ENCODE data around the gene UBE3B.

The UBE3B gene

DNA sequence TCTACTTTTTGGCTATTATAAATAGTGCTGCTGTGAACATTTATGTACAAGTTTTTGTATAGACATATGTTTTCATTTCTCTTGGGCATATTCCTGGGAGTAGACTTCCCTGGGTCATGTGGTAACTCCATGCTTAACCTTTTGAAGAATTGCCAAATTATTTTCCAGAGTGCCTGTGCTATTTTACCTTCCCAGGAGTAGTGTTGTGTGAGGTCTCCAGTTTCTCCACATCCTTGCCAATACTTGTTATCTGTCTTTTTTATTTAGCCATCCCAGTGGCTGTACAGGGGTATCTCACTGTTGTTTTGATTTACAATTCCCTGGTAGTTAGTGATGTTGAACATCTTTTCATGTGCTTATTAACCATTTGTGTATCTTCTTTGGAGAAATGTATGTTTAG, 18.9 kb downstream of the UBE3B start:
- no peak for DNase-seq (ENCODE audit: low spot score)

DNA sequence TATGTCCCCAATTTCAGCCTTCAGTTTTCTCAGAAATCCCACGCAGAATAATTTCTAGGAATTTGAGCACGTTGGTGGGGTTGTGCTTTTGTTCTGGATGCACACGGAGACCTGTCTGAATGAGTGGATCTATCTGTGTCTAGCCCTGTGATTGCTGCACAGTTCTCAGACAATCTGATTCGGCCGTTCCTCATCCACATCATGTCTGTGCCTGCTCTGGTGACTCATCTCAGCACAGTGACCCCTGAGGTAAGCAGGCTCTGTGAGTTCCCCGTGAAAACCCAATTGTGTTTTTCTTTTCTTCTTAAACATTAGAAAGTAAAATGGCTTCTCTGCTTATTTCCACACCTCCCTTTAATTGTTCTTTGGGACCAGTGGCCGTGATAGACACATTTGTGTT, 20.2 kb downstream of the UBE3B start:
- DNase-seq (ENCODE audit: low spot score), result no peak

DNA sequence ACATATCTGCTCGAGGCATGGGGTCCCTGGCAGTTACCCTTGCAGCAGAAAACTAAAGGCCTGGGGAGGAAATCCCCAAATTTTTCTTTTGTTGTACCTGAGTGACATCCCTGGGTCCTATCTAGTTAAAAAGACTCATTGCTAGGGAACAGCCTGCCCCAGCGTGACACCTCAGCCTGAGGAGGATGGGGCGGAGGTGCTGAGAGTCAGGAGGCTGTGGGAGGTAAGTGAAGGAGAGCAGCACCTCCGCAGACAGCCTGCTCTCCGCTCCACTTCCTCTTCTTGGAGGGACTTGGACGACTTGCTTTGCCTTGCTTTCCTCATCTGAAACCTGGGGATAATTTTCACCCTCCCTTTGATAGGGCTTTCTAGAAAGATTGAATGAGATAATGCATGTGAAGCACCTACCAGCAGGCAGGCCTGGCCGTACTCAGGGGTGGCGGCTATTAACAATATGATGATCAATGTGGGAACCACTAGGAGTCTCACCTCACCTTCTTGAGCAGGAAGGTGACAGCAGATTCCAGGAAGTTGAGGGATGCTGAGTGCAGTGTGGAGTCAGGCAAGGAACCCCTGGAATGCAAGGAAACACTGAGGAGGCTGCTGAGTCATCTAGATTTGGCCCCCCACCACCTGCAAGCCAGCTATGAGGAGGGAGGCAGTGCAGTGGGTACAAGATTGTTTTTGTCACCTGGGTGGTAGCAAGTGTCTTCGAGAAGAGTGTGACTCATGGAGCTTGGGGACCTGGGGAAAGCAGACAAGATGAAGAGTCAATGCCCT, 23.2 kb downstream of the UBE3B start:
- DNase-seq (ENCODE audit: low spot score), result no peak

DNA sequence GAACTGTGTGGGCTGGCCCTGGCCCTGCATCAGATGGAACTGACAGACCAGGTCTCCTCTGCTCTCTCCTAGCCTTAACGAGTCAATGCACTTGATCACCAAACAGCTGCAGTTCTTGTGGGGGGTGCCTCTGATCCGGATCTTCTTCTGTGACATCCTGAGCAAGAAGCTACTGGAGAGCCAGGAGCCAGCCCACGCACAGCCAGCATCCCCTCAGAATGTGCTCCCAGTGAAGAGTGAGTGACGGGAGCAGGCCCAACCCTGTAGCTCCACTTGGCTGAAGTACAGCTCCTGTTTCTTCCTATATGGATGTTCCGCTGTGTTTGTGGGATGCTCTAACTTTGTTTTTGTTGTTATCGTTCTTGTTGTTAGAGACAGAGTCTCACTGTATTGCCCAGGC, 23.9 kb downstream of the UBE3B start:
- no peak for DNase-seq (ENCODE audit: low spot score)

DNA sequence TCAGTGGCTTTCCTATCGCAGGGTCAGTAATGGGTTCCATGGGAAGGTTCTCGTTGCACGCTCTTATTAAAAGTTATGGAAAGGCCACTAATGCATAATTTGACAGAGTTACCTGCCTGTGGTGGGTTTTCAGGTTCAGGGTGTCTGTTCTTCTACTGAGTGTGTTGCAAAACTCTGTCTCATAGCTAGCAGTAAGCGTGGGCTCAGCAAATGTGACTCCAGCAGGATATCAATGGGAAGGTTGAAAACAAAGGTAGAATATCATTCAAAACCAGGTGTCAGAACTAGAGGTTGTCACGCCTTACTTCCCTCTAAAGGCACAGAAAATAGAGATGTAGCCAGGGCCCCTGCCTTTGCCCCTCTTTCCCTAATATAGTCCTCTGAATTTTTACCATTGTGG, 24.9 kb downstream of the UBE3B start:
- DNase-seq (ENCODE audit: low spot score), result no peak

DNA sequence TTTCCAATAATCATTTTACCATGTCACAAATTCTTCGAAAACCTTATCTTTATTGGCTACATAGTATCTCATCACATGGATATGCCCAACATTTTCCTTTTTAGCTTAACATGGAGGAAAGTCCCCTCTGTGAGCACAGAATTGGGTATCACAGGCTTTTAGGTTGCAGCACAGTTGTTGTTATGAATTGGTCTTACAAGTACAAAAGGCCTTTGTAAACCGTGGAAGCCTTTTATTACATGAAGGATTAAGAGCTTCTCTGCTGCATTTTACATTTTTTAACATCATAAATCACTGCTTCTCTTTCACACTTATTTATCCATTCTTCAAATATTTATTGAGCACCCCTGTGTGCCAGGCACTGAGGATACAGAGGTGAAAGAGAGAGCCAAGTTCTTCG, 26.2 kb downstream of the UBE3B start:
- DNase-seq (ENCODE audit: low spot score), result no peak

DNA sequence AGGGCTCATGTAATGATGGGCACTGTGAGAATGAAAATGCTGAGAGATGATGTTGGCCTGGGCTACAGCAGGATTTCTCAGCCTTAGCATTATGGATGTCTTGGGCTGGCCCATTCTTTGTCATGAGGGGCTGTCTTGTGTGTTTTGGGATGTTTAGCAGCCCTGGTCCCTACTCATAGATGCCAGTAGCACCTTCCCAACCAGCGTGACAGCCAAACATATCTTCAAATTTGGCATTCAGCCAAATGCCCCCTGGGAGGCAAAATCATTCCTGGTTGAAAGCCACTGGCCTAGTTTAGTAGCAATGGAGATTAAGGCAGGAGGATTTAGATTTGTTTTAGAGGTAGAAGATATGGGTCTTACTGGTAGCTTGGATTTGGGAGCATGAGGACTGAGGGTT, 26.6 kb downstream of the UBE3B start:
- no peak for DNase-seq (ENCODE audit: low spot score)

DNA sequence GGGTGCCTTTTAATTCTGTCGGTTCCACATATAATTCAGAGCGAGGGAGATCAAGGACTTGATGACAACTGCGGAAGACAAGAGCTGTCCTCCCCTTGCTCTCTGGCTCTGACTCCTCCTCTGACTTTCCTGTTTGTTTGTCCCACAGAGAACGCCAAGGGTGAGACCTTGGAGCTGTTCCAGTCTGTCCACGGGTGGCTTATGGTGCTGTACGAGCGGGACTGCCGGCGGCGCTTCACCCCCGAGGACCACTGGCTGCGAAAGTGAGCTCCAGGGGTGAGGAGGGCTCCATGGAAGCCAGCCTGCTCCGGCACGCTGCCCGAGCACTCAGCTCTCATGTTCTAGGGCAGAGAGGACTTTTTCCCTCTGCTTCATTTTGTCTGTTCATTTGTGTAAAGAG, 32.8 kb downstream of the UBE3B start:
- DNase-seq (ENCODE audit: low spot score), result no peak

DNA sequence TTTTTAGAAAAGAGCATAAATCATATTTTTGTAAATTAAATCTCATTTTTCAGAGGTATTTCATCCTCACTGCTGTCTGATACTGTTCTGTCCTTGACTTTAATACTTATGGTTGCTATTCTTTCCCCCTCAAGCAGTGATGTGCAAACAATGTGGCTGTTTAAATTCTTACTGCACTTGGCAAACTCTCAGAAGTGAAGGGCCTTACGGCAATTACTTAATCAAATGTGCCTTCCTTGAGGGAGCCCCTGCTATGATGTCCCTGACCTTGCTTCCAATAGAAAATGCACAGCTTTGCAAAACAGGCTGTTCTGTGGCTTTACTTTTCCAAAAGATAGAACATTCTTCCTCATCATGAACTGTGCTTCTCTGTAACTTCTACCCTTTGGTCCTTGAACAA, 35.2 kb downstream of the UBE3B start:
- no peak for DNase-seq (ENCODE audit: low spot score)

DNA sequence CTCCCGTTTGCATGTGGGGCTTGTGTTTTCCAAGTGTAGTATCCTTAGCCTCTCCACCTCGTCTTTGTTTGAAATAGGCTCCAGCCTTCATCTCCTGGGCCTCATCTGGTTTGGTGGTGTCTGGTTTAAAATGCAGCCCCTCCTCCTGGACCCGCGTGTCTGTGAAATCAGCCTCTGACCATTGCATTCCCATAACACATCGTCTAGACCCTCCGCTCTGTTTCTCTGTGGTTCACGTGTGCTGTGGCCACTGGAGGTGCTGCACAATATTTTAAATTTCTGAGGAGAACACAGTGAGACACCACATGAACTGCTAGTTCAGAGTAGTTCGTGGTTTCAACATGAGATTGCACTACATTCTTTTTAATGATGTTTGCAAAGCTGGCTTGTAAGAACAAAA, 35.6 kb downstream of the UBE3B start:
- no peak for DNase-seq (ENCODE audit: low spot score)

DNA sequence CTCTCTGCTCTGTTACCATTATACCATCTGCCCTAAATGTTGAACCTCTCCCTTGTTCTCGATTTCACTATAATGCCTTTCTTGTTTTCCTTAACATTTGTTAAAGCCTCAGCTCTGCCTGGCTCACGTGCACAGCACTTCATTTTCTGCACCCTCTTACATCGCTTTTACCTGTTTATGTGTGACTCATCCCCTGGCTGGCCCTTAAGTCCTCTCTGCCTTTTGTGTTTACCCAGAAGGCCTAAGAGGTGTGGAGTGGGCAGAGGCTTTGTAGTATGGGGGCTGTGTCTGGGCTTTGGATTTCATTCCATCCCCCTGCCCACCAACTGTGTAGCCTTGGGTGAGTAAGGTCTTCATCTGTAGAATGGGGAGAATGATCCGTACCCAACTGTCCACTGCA, 36.5 kb downstream of the UBE3B start:
- no peak for DNase-seq (ENCODE audit: low spot score)

DNA sequence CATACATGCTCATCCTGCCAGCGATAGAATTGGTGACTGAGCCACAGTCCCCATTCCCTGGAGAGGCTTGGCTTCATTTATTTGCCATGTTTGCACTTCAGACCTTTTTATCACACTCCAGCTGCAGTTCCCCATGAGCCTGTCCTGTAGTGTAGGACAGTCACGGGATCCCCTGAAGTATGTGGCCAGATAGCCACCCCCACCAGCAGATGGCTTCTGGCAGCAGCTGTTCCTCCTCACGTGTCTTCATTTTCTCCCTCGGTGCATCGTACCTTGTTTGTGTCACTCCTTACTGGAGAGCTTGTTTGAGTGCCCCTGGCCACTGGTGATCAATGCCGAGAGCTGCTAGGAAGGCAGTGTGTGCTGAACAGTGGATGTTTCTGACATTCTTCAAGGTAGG, 40.2 kb downstream of the UBE3B start:
- no peak for DNase-seq (ENCODE audit: low spot score)

DNA sequence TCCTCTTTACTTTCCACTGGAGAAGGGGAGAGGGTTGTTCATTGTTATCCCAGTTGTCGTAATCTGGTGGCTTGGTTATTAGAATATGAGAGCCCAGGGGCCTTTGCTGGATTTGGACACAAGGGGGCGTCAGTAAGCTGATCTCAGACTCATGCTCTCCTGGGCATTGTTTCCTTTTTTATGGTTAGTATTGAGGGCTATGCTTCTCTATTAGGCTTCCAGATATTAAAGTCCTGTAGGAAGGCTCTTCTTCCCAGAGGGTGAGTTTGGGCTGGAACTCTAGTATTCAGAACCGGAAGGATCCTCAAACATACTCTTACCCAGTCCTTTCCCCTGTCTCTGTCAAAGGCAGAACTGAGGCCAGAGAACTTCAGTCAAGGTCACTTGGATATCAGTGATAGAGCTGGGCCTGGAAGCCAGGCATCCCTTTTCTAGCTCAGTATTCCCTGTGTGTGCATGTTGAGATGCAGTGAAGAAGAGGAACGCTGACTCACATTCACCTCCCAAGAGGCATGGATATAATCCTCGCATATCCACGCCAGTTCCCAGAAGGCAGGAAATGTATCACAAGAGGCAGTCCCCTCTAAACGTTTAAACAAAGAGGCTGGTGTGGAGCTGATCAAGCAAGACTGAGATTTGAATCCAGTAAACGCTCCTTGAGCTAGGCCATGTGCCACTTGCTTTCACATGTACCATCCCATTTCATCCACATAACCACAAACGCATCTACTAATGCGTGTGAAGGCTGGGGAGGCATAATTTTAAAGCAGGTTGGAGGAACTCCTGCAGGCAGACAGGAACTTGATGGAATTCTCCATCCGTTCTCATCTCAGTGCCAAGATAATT, 41.6 kb downstream of the UBE3B start:
- peak; percentile 70 for DNase-seq (ENCODE audit: low spot score)

DNA sequence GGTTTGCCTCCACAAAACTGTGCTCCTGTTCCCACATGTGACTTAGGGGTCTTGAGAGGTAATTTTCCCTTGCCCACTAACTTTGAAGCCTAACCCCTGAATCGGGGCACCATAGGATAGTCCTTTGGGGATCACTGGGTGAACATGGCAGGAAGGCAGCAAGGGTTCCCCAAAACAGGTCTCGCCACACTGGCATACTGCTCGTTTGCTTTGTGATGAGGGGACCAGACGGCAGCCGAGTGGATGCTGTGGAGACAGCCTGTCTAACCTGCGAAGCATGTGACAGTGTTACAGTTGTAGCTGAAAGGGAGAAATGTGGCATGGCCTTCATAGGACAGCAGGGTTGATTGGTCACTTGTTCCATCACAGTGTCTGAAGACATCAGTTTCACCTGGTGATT, 42.4 kb downstream of the UBE3B start:
- no peak for DNase-seq (ENCODE audit: low spot score)

DNA sequence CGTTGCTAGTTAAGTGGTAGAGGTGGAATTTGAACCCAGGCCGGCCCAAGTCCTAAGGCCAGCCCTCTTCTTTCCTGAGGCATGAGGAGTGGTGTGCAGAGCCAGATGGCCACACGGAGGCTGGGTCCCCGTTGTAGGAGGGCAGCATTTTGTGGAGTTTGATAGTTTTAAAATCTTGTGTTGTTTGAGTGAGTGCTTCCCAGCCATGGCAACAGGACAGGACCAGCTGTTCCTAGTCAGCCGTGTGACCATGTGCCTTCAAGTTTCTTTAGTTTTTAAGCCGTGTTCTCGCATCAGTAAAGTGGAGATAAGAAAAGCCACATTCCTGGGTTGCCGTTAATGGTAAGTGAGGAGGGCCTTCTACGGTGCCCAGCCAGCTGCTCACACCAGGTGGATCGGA, 44.4 kb downstream of the UBE3B start:
- DNase-seq (ENCODE audit: low spot score), result peak; percentile 6

DNA sequence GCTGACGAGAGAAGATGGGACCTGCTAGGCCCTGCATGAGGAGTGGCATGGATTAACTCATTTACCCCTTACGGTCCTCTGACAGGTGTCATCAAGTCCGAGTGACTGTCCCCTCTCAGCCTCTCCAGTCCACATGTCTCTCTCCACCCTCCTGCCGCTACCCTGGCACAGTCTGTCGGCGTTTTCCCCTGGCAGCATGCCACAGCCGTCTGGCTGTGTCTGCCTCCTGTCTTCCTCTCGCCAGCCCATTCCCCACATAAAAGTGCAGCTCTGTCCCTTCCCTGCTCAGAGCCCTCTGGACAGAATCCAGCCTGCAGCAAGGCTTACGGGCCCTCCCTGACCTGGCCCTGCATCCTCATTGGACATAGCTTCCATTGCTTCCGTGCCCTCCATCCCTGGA, 45.6 kb downstream of the UBE3B start:
- no peak for DNase-seq (ENCODE audit: low spot score)

DNA sequence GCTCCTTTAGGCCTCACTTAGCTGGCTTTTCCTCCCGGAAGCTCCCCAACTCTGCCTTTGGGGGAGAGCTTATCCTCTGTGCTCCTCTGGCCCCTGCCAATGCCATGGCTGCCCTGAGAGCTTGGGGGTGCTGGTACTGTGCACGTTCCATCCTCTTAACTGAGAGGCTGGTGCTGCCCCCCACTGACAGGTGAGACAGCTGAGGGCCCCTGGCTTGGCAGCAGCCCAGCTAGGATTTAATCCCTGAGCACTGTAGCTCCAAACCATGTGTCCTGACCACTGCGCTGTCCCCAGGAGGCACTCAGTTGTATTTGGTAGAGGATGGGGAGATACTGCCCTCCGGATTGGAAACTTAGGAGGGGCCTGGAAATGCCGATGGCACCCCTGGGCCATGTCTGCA, 46.1 kb downstream of the UBE3B start:
- no peak for DNase-seq (ENCODE audit: low spot score)

DNA sequence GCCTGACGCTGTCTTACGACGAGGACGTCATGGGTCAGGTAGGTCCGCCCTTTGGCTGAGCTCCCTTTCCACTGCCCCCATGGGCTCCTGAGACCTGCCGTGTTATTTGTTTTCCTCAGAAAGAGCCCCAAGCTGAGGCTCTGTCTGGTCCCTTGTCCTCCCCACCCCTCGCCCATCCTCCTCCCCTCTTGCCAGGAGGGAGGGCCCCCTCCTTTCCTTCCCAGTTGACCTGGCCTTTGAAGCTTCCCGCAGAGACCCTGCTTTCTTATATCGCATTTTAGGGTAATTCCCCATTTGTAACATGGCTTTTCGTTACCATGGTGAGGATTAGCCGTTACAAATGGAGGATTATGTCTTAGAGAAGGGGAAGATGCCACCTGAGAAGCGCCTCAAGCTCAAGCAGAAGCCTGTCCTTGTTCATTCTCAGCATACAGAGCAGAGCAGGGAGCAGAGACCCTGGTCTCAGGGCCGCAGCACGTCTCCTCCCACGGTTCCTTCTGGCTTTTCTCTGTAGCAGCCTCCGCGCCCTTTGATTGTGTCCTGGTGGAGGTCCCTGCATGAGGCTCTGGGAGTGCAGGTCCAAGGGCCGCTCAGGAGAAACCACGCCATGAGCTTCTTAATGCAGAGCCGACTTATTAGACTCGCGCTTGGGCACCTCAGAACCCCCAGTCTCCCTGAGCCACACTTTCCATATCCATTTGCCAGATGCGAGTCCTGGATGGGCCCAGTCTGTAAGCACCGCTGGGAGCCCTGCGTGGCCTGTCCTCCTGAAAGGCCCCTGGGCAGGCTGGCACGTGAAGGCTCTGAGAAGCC, 47.2 kb downstream of the UBE3B start:
- DNase-seq (ENCODE audit: low spot score), result no peak

DNA sequence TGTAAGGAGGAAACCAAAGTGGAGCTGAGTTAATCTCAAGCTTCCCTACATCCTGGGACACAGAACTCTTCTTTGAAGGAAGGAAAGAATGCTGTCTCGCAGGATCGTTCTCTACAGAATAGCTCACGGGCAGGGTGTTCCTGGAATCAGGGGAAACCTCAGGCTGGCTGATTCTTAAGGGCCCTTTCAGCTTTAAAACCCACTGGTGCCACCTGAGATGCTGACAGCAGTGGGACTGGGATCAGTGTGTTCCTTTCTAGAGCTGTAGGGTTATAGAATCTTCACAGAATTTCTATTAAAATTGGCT, 47.8 kb downstream of the UBE3B start:
- no peak for DNase-seq (ENCODE audit: low spot score)

DNA sequence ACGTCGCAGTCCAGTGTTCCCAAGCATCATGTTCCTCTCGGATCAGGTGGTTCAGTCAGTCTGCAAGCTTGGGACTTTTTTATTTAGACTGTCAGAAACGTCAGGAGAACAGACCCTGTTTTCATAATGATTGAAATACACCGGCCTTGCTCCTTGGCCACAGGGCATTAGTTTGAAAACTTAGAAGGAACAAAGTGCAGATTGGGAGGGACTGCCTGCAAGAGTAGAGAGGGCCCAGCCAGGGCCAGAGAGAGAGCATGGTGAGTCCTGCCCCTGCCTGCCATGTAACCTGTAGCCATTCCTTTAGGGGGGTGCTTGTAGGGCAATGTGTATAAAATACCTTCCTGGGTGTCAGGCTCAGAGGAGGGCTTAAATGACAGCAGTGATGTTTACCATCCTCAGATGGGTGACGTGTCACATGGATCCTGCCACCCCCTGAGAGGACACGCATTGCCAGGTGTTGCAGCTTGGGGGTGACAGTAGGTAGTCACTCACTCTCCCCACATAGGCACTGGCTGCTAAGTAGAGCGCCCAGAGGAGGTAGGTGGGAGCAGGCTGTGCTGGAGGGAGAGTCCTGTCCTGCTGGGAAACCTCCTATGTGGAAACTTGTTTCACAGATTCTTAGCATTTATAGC, 50.2 kb downstream of the UBE3B start:
- no peak for DNase-seq (ENCODE audit: low spot score)

DNA sequence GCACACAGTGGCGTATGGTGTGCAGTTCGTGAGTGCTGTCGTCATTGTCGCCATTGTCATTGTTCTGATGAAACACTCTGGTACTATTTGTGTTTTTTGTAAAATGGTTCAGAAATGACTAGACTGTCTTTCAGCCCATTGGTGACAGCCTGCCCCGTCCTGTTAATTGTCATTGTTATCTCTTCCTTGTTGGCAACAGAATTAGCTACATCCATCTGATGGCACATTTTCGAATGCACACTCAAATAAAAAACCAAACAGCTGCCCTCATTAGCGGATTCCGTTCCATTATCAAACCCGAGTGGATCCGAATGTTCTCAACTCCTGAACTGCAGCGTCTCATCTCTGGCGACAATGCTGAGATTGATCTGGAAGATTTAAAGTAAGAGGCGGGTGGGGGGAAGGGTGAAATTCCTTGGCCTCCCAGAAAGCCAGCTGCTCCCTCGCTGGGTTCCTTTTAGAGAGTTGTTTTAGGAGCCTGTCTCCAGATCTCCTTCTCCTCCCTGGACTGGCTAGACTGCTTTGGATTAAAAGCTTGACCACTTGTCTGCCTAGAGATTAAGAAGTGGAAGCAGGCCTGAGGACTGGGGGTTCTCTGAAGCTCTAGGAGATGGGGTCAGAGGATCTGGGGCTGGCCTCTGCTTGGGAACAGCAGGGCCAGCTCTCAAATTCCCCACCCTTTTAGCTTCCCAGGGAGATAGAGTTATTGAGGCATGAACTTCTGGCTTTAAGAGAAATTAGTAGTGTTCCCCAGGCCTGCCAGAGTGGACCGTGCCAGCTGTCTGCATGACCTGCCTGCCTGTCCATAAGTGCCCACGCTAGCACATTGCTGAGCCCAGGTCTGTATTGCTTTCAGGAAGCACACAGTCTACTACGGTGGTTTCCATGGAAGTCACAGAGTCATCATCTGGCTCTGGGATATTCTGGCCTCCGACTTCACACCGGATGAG, 52.5 kb downstream of the UBE3B start:
- no peak for DNase-seq (ENCODE audit: low spot score)
